Measurements from ENCODE around the gene AP3S2. TPM values are rescaled to one million over a fixed set of nuclear protein-coding genes. Genes with fewer than 3 reads are reported as not detected.

AP3S2 gene
- total and polyA plus RNA-seq, 2 donors (not counting 1 experiment from before 2014, with no cell fraction given): 11.3 to 32.3 TPM

GRCh38 chr15:89781891-89782618, 111.7 kb downstream of the AP3S2 start:
- Histone ChIP-seq H3K79me2 (ENCODE audit: control insufficient read depth, insufficient read depth, low read length) (no peaks in the 10 kb centered on the region), H3K27ac (ENCODE audit: low read length in 2 of 2) (no peak overlapping the region), H4K20me1 (ENCODE audit: control insufficient read depth, insufficient read depth, low read length, poor library complexity, severe bottlenecking) (no peaks in the 10 kb centered on the region), H3K36me3 (replicated peaks in 1 of 2; ENCODE audit: control extremely low read depth in 1 of 2, control insufficient read depth in 1 of 2, extremely low read depth in 1 of 2, insufficient read depth in 2 of 2, low read length in 1 of 2) (no peaks in the 10 kb centered on the region), H3K4me2 (replicated peaks; ENCODE audit: low read depth, low read length, poor library complexity, severe bottlenecking) (no peak overlapping the region), H2AFZ (ENCODE audit: insufficient read depth, low read depth, low read length, poor library complexity, severe bottlenecking) (no peak overlapping the region), H3K9ac (ENCODE audit: low read length) (no peak overlapping the region), H3K4me3 (ENCODE audit: control extremely low read depth in 1 of 5, extremely low read depth in 1 of 5, insufficient read depth in 1 of 5, low read depth in 2 of 5, low read length in 4 of 5) (no peak overlapping the region), H3K27me3 (replicated peaks in 1 of 4; ENCODE audit: control extremely low read depth in 1 of 4, control insufficient read depth in 3 of 4, insufficient read depth in 4 of 4, low read length in 3 of 4) (peaks cover 0 to 21% (median 3%) of the 10 kb centered on the region in 4 experiments), H3K4me1 (ENCODE audit: control insufficient read depth in 2 of 2, insufficient read depth in 2 of 2, low read length in 2 of 2) (peaks cover 12 to 42% of the 10 kb centered on the region in 2 donors), H3K9me3 (ENCODE audit: control extremely low read depth in 1 of 3, control insufficient read depth in 2 of 3, insufficient read depth in 1 of 3, low read length in 2 of 3) (peaks cover 0 to 3% (median 0%) of the 10 kb centered on the region in 3 donors)
- CTCF ChIA-PET: interaction anchor here (0.9 to 1.5 kb wide), 4 partner anchors 21 to 106 kb away, joined by 3 to 5 read pairs (median 4); no protein-coding TSS in a partner anchor
- Mint-ChIP-seq H3K4me1 (peaks cover 33% of the 10 kb centered on the region), H3K4me3 (peak overlapping the region; percentile 30), H3K9me3 (ENCODE audit: insufficient read depth) (no peaks in the 10 kb centered on the region), H3K27me3 (peaks cover 2% of the 10 kb centered on the region), H3K27ac (peak overlapping the region; percentile 46)
- intact Hi-C loops (cut with micrococcal nuclease): no loop called here
- WGBS (ENCODE audit: insufficient coverage): 71% methylated on average over 10 of the region's 15 CpGs
- TF ChIP-seq, protein P1, sequence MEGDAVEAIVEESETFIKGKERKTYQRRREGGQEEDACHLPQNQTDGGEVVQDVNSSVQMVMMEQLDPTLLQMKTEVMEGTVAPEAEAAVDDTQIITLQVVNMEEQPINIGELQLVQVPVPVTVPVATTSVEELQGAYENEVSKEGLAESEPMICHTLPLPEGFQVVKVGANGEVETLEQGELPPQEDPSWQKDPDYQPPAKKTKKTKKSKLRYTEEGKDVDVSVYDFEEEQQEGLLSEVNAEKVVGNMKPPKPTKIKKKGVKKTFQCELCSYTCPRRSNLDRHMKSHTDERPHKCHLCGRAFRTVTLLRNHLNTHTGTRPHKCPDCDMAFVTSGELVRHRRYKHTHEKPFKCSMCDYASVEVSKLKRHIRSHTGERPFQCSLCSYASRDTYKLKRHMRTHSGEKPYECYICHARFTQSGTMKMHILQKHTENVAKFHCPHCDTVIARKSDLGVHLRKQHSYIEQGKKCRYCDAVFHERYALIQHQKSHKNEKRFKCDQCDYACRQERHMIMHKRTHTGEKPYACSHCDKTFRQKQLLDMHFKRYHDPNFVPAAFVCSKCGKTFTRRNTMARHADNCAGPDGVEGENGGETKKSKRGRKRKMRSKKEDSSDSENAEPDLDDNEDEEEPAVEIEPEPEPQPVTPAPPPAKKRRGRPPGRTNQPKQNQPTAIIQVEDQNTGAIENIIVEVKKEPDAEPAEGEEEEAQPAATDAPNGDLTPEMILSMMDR (IDR thresholded peaks at IDR 0.05): no peak
- no peak for TF ChIP-seq EZH2 (IDR thresholded peaks at IDR 0.05; ENCODE audit: borderline replicate concordance, insufficient read depth, low read depth, low read length, poor library complexity, severe bottlenecking)
- ATAC-seq (ENCODE audit: low read depth) (peak; percentile 50), DNase-seq (no peak)
- POLR2A ChIA-PET: interaction anchor here (0.6 kb wide), 1 partner anchor 421 kb away, joined by 3 read pairs; no protein-coding TSS in a partner anchor

DNA sequence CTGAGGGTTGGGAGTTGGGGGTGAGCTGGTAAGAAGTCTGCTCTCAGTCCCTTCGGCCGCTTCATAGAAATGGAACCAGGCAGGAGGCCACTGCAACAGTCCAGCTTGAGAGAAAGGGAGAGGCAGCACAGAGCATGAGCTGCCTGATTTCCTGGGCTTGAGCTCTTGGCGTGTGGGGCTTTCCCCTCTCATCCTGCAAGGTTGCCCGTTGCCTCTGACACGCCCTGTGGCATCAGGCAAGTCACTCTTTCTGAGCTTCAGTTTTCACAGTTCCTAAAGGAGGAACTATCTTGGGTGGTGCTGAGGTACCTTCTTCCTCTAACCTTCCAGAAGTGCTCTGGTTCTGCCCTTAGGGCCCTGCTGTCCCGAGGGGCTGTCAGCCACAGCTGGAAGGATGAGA, 112.7 kb downstream of the AP3S2 start:
- intact Hi-C loops (cut with micrococcal nuclease): no loop called here
- H3K4me3 Mint-ChIP-seq: peak overlapping the region; percentile 59
- Histone ChIP-seq H3K36me3 (replicated peaks in 1 of 2; ENCODE audit: control extremely low read depth in 1 of 2, control insufficient read depth in 1 of 2, extremely low read depth in 1 of 2, insufficient read depth in 2 of 2, low read length in 1 of 2) (no peaks in the 10 kb centered on the region), H3K4me3 (ENCODE audit: control extremely low read depth in 1 of 5, extremely low read depth in 1 of 5, insufficient read depth in 1 of 5, low read depth in 2 of 5, low read length in 4 of 5) (no peak overlapping the region), H4K20me1 (ENCODE audit: control insufficient read depth, insufficient read depth, low read length, poor library complexity, severe bottlenecking) (no peaks in the 10 kb centered on the region), H2AFZ (ENCODE audit: insufficient read depth, low read depth, low read length, poor library complexity, severe bottlenecking) (no peak overlapping the region), H3K9ac (ENCODE audit: low read length) (no peak overlapping the region), H3K9me3 (ENCODE audit: control extremely low read depth in 1 of 3, control insufficient read depth in 2 of 3, insufficient read depth in 1 of 3, low read length in 2 of 3) (no peaks in the 10 kb centered on the region), H3K4me1 (ENCODE audit: control insufficient read depth in 2 of 2, insufficient read depth in 2 of 2, low read length in 2 of 2) (peaks cover 20 to 49% of the 10 kb centered on the region in 2 donors), H3K4me2 (replicated peaks; ENCODE audit: low read depth, low read length, poor library complexity, severe bottlenecking) (peak overlapping the region; percentile 18), H3K27me3 (replicated peaks in 1 of 4; ENCODE audit: control extremely low read depth in 1 of 4, control insufficient read depth in 3 of 4, insufficient read depth in 4 of 4, low read length in 3 of 4) (peaks cover 0 to 26% (median 5%) of the 10 kb centered on the region in 4 experiments), H3K79me2 (ENCODE audit: control insufficient read depth, insufficient read depth, low read length) (no peaks in the 10 kb centered on the region), H3K27ac (ENCODE audit: low read length in 2 of 2) (no peak overlapping the region)
- no peak for DNase-seq
- H3K4me1 Mint-ChIP-seq: peaks cover 36% of the 10 kb centered on the region
- POLR2A ChIA-PET: no interaction called here
- ATAC-seq (ENCODE audit: low read depth): peak; percentile 38
- CTCF ChIA-PET: interaction anchor here (0.9 to 1.0 kb wide), 2 partner anchors 94 to 107 kb away, joined by 3 to 4 read pairs; no protein-coding TSS in a partner anchor
- WGBS (ENCODE audit: insufficient coverage): 41% methylated on average over 4 of the region's 6 CpGs
- H3K27me3 Mint-ChIP-seq: peaks cover 2% of the 10 kb centered on the region
- TF ChIP-seq EZH2 (IDR thresholded peaks at IDR 0.05; ENCODE audit: borderline replicate concordance, insufficient read depth, low read depth, low read length, poor library complexity, severe bottlenecking): no peak
- TF ChIP-seq, protein P1 (IDR thresholded peaks at IDR 0.05): no peak
- H3K9me3 Mint-ChIP-seq (ENCODE audit: insufficient read depth): no peaks in the 10 kb centered on the region
- peak overlapping the region; percentile 46 for H3K27ac Mint-ChIP-seq

All from B cell (primary cell).